Peyer's patch (tissue), 4 donors: ENCODE measurements around the gene PRKACB. TPM values are rescaled to one million over a fixed set of nuclear protein-coding genes. Genes with fewer than 3 reads are reported as not detected.

Experiments
- DNase-seq, 3 donors: peaks; one replicate each; pipeline ENCODE4 v3.0.0-alpha.2; 2017 to 2019
- H3K27ac ChIP-seq, 4 donors: fragments of 200-600 bp; sonication (generic); one replicate each; pipeline ENCODE4 v1.5.1; 2016 to 2019
- H3K27me3 ChIP-seq, 2 donors: fragments of 200-600 bp; sonication (generic); one replicate each; pipeline ENCODE4 v1.5.1; 2019
- H3K36me3 ChIP-seq, 3 donors: fragments of 200-600 bp; sonication (generic); one replicate each; pipeline ENCODE4 v1.5.1; 2016 to 2019
- H3K4me1 ChIP-seq, 4 donors: fragments of 200-600 bp; sonication (generic); one replicate each; pipeline ENCODE4 v1.5.1; 2016 to 2019
- H3K4me3 ChIP-seq, 4 donors: fragments of 200-600 bp; sonication (generic); 1 replicate in 3 of 4; 2 replicates in 1 of 4; pipeline ENCODE4 v1.5.1; 2016 to 2019; ENCODE audit warnings: mild to moderate bottlenecking in 1 of 4
- H3K9me3 ChIP-seq, 4 donors: fragments of 200-600 bp; sonication (generic); one replicate each; pipeline ENCODE4 v1.5.1; 2016 to 2019; ENCODE audit warnings: mild to moderate bottlenecking in 1 of 4
- CTCF ChIP-seq, 6 experiments: fragments of 450-650 bp in 4 of 6; fragments of 200-600 bp in 2 of 6; sonication (generic) in 1 of 6; IDR thresholded peaks; one replicate each; pipeline ENCODE4 v1.5.1; 2017 to 2019; ENCODE audit warnings: antibody characterized with exemption in 6 of 6, mild to moderate bottlenecking in 3 of 6, moderate library complexity in 1 of 6
- POLR2A ChIP-seq, 2 donors: fragments of 450-650 bp; IDR thresholded peaks; one replicate each; pipeline ENCODE4 v1.5.1; 2017; ENCODE audit warnings: antibody characterized with exemption in 2 of 2, mild to moderate bottlenecking in 2 of 2, moderate library complexity in 2 of 2
- total RNA-seq, 4 donors: library from RNA; depleted of rRNA; stranded (reverse); fragments of >200 nt; gene quantifications; one replicate each; pipeline ENCODE4 v1.1.0, GENCODE V29; 2016

The PRKACB gene
- total RNA-seq, 4 donors from 2014 or later = 8.1 to 34.7 (median 8.8) TPM

GRCh38 chr1:84165601-84166000 is 21.5 kb downstream of the PRKACB start:
- Histone ChIP-seq H3K27me3 (no peaks in the 10 kb centered on the region), H3K4me3 (no peak overlapping the region), H3K36me3 (no peaks in the 10 kb centered on the region), H3K9me3 (no peaks in the 10 kb centered on the region), H3K27ac (no peak overlapping the region), H3K4me1 (peaks cover 0 to 4% (median 0%) of the 10 kb centered on the region in 4 donors)
- TF ChIP-seq CTCF (IDR thresholded peaks at IDR 0.05) (no peak), POLR2A (IDR thresholded peaks at IDR 0.05) (no peak)
- DNase-seq = no peak

- no peak for DNase-seq
- peaks cover 0 to 4% (median 0%) of the 10 kb centered on the region in 4 donors for H3K4me1 ChIP-seq
- no peak overlapping the region for H3K4me3 ChIP-seq
- H3K27me3 ChIP-seq = no peaks in the 10 kb centered on the region
- H3K36me3 ChIP-seq = no peaks in the 10 kb centered on the region
- H3K9me3 ChIP-seq = no peaks in the 10 kb centered on the region
- TF ChIP-seq POLR2A (IDR thresholded peaks at IDR 0.05) = no peak
- no peak for TF ChIP-seq CTCF (IDR thresholded peaks at IDR 0.05)
- H3K27ac ChIP-seq = no peak overlapping the region
Measured at GRCh38 chr1:84166797-84167196, 22.7 kb downstream of the PRKACB start.

GRCh38 chr1:84168783-84169182 is 24.7 kb downstream of the PRKACB start:
- TF ChIP-seq CTCF (IDR thresholded peaks at IDR 0.05) = no peak
- TF ChIP-seq POLR2A (IDR thresholded peaks at IDR 0.05) = no peak
- no peaks in the 10 kb centered on the region for H3K27me3 ChIP-seq
- DNase-seq = no peak
- no peak overlapping the region for H3K27ac ChIP-seq
- no peaks in the 10 kb centered on the region for H3K9me3 ChIP-seq
- H3K36me3 ChIP-seq = no peaks in the 10 kb centered on the region
- no peak overlapping the region for H3K4me3 ChIP-seq
- no peaks in the 10 kb centered on the region for H3K4me1 ChIP-seq

GRCh38 chr1:84170171-84170570 is 26.1 kb downstream of the PRKACB start:
- Histone ChIP-seq H3K9me3 (no peaks in the 10 kb centered on the region), H3K4me3 (no peak overlapping the region), H3K36me3 (no peaks in the 10 kb centered on the region), H3K4me1 (peaks cover 0 to 4% (median 0%) of the 10 kb centered on the region in 4 donors), H3K27me3 (no peaks in the 10 kb centered on the region), H3K27ac (no peak overlapping the region)
- no peak for DNase-seq
- no peak for TF ChIP-seq POLR2A (IDR thresholded peaks at IDR 0.05)

GRCh38 chr1:84171481-84171880 is 27.4 kb downstream of the PRKACB start:
- no peak for DNase-seq
- no peak for TF ChIP-seq CTCF (IDR thresholded peaks at IDR 0.05)
- no peak for TF ChIP-seq POLR2A (IDR thresholded peaks at IDR 0.05)
- Histone ChIP-seq H3K27ac (no peak overlapping the region), H3K4me1 (peaks cover 0 to 4% (median 0%) of the 10 kb centered on the region in 4 donors), H3K4me3 (no peak overlapping the region), H3K27me3 (no peaks in the 10 kb centered on the region), H3K36me3 (no peaks in the 10 kb centered on the region), H3K9me3 (no peaks in the 10 kb centered on the region)

GRCh38 chr1:84174051-84174556 is 30.0 kb downstream of the PRKACB start:
- no peak for DNase-seq
- Histone ChIP-seq H3K4me3 (no peak overlapping the region), H3K9me3 (no peaks in the 10 kb centered on the region), H3K36me3 (no peaks in the 10 kb centered on the region), H3K27me3 (no peaks in the 10 kb centered on the region), H3K27ac (no peak overlapping the region), H3K4me1 (peaks cover 0 to 4% (median 0%) of the 10 kb centered on the region in 4 donors)
- TF ChIP-seq CTCF (IDR thresholded peaks at IDR 0.05) = no peak
- no peak for TF ChIP-seq POLR2A (IDR thresholded peaks at IDR 0.05)
